OCI-LY1 (cell line): Measurements from ENCODE around the gene TNS3.

Experiments used
- EZH2 ChIP-seq: fragments of 200-600 bp; sonication (generic), shearing (Covaris generic); IDR thresholded peaks from 2 replicates; pipeline ENCODE4 v1.8.0; 2017; ENCODE audit warnings: borderline replicate concordance, mixed run types, mild to moderate bottlenecking, antibody characterized with exemption, low read length, moderate library complexity, mixed read lengths
- TF ChIP-seq, protein P1 (sequence below): fragments of 200-600 bp; sonication (generic), shearing (Covaris generic); IDR thresholded peaks from 2 replicates; pipeline ENCODE4 v1.5.1; 2017; ENCODE audit warnings: mild to moderate bottlenecking, antibody characterized with exemption, low read length, moderate library complexity, mixed read lengths

DNA sequence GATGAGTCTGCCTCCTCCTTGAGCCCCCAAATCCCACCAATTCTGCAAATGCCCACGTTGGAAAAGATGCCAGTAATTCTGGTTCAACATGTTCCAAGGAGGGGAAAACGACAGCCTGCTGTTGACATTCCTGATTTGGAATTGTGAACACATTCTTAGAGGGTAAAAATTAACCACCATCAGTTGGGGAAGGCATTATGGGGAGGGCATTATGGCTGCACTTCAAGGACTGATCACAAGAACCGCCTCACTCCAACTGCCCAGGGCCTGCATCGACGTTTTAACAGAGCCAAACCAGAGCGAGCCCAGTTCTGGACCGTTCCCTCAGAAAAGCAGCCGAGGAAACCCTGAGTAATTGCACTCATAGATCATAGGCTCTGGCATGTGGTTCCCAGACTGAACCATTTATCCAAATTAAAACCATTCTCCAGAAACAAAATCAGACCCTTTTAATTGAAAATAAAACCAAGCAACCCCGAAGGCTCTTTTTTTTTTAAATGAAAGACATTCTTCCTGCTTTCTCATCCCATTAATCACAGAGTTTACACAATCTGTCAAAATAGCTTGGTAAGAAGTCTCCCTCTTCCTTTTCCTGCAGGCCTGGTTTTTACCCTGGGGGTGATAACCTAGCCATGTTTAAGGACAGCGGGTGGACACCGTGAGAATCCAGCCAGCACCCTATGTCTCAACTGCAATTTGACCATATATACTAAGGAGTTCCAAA, 8.0 kb downstream of the TNS3 start:
- TF ChIP-seq, protein P1, sequence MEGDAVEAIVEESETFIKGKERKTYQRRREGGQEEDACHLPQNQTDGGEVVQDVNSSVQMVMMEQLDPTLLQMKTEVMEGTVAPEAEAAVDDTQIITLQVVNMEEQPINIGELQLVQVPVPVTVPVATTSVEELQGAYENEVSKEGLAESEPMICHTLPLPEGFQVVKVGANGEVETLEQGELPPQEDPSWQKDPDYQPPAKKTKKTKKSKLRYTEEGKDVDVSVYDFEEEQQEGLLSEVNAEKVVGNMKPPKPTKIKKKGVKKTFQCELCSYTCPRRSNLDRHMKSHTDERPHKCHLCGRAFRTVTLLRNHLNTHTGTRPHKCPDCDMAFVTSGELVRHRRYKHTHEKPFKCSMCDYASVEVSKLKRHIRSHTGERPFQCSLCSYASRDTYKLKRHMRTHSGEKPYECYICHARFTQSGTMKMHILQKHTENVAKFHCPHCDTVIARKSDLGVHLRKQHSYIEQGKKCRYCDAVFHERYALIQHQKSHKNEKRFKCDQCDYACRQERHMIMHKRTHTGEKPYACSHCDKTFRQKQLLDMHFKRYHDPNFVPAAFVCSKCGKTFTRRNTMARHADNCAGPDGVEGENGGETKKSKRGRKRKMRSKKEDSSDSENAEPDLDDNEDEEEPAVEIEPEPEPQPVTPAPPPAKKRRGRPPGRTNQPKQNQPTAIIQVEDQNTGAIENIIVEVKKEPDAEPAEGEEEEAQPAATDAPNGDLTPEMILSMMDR, result no peak
- TF ChIP-seq EZH2, result no peak
